HL-60 (cell line): ENCODE results near the gene ARRDC4.

Experiments used
- POLR2AphosphoS5 ChIP-seq: IDR thresholded peaks from 2 replicates; pipeline ENCODE4 v1.6.1; 2012; ENCODE audit warnings: low read depth
- TF ChIP-seq, protein P1 (sequence below): IDR thresholded peaks from 2 replicates; pipeline ENCODE4 v1.6.1; 2012; ENCODE audit warnings: low read depth; ENCODE audit not compliant: insufficient replicate concordance
- TF ChIP-seq, protein P2 (sequence below): IDR thresholded peaks from one replicate; pipeline ENCODE4 v1.5.1; 2011; ENCODE audit warnings: low read length, control low read depth, inconsistent platforms; ENCODE audit not compliant: insufficient read depth

DNA sequence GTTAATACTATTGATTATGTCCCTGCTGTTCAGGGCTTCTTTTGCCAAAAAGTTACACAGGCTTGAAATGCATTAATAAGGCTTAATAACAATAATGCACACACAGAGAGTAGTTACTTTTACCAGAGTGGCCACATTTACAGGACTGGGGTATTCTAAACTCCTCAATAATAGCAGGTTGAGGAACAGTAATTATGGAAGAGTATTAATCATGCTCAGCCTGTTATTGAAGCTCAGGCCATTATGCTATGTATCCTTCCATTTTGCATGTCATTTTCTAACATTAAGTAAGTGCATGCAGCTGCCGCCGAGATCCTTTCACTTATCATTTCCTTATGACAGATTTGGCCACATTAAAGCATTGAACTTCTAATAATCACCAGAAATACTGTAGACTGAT, 5.7 kb downstream of the ARRDC4 start:
- TF ChIP-seq, protein P1, sequence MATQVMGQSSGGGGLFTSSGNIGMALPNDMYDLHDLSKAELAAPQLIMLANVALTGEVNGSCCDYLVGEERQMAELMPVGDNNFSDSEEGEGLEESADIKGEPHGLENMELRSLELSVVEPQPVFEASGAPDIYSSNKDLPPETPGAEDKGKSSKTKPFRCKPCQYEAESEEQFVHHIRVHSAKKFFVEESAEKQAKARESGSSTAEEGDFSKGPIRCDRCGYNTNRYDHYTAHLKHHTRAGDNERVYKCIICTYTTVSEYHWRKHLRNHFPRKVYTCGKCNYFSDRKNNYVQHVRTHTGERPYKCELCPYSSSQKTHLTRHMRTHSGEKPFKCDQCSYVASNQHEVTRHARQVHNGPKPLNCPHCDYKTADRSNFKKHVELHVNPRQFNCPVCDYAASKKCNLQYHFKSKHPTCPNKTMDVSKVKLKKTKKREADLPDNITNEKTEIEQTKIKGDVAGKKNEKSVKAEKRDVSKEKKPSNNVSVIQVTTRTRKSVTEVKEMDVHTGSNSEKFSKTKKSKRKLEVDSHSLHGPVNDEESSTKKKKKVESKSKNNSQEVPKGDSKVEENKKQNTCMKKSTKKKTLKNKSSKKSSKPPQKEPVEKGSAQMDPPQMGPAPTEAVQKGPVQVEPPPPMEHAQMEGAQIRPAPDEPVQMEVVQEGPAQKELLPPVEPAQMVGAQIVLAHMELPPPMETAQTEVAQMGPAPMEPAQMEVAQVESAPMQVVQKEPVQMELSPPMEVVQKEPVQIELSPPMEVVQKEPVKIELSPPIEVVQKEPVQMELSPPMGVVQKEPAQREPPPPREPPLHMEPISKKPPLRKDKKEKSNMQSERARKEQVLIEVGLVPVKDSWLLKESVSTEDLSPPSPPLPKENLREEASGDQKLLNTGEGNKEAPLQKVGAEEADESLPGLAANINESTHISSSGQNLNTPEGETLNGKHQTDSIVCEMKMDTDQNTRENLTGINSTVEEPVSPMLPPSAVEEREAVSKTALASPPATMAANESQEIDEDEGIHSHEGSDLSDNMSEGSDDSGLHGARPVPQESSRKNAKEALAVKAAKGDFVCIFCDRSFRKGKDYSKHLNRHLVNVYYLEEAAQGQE, result no peak
- TF ChIP-seq, protein P2, sequence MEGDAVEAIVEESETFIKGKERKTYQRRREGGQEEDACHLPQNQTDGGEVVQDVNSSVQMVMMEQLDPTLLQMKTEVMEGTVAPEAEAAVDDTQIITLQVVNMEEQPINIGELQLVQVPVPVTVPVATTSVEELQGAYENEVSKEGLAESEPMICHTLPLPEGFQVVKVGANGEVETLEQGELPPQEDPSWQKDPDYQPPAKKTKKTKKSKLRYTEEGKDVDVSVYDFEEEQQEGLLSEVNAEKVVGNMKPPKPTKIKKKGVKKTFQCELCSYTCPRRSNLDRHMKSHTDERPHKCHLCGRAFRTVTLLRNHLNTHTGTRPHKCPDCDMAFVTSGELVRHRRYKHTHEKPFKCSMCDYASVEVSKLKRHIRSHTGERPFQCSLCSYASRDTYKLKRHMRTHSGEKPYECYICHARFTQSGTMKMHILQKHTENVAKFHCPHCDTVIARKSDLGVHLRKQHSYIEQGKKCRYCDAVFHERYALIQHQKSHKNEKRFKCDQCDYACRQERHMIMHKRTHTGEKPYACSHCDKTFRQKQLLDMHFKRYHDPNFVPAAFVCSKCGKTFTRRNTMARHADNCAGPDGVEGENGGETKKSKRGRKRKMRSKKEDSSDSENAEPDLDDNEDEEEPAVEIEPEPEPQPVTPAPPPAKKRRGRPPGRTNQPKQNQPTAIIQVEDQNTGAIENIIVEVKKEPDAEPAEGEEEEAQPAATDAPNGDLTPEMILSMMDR, result no peak
- TF ChIP-seq POLR2AphosphoS5, result no peak
